Right atrium auricular region (tissue), 2 donors: Measurements from ENCODE around the gene ZFAND5. TPM values are rescaled to one million over a fixed set of nuclear protein-coding genes. Genes with fewer than 3 reads are reported as not detected.

Experiments used
- DNase-seq: peaks from one replicate; pipeline ENCODE4 v3.0.0-alpha.2; 2019; ENCODE audit warnings: low spot score
- H3K27ac ChIP-seq, 2 donors: fragments of 200-600 bp; sonication (generic); 1 replicate in 1 of 2; 2 replicates in 1 of 2; pipeline ENCODE4 v1.5.1; 2016 to 2019
- H3K27me3 ChIP-seq, 2 donors: fragments of 200-600 bp; sonication (generic); one replicate each; pipeline versions ENCODE4 v1.5.1 to v1.6.0; 2017 to 2019
- H3K36me3 ChIP-seq: fragments of 200-600 bp; sonication (generic); one replicate; pipeline ENCODE4 v1.5.1; 2016
- H3K4me1 ChIP-seq, 2 donors: fragments of 200-600 bp; sonication (generic); one replicate each; pipeline versions ENCODE4 v1.5.1 to v1.6.0; 2017 to 2019
- H3K4me3 ChIP-seq, 2 donors: fragments of 200-600 bp; sonication (generic); 1 replicate in 1 of 2; 2 replicates in 1 of 2; pipeline ENCODE4 v1.5.1; 2017 to 2019; ENCODE audit warnings: mild to moderate bottlenecking in 1 of 2, moderate library complexity in 1 of 2
- H3K9me3 ChIP-seq, 2 donors: fragments of 200-600 bp; sonication (generic); one replicate each; pipeline ENCODE4 v1.5.1; 2019
- CTCF ChIP-seq, 2 donors: fragments of 200-600 bp; sonication (generic); IDR thresholded peaks; one replicate each; pipeline ENCODE4 v1.5.1; 2019; ENCODE audit warnings: antibody characterized with exemption in 2 of 2
- total RNA-seq, 2 donors: library from RNA; depleted of rRNA; stranded (reverse); fragments of >200 nt; gene quantifications; one replicate each; pipeline ENCODE4 v1.1.0, GENCODE V29; 2016

Gene ZFAND5, protein sequence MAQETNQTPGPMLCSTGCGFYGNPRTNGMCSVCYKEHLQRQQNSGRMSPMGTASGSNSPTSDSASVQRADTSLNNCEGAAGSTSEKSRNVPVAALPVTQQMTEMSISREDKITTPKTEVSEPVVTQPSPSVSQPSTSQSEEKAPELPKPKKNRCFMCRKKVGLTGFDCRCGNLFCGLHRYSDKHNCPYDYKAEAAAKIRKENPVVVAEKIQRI
- total RNA-seq: 100 to 1,000 TPM; 113 to 134 TPM

GRCh38 chr9:72364679-72365524 lies at the start of gene ZFAND5:
Gene ZFAND5 (minus strand): TSS chr9:72365208. CDS start chr9:72360778, 4,430 bp downstream.
- peaks cover 0 to 22% of the 10 kb centered on the region in 2 donors for H3K4me1 ChIP-seq
- DNase-seq: peak; percentile 98
- peak within 1 kb of the TSS; percentile 84 to 94 for H3K4me3 ChIP-seq
- H3K36me3 ChIP-seq: peaks cover 21% of the 10 kb centered on the region
- H3K27me3 ChIP-seq: no peaks in the 10 kb centered on the region
- H3K27ac ChIP-seq: peak within 1 kb of the TSS; percentile 99 to 100
- no peak for TF ChIP-seq CTCF (IDR thresholded peaks at IDR 0.05)
- H3K9me3 ChIP-seq: no peaks in the 10 kb centered on the region

DNA sequence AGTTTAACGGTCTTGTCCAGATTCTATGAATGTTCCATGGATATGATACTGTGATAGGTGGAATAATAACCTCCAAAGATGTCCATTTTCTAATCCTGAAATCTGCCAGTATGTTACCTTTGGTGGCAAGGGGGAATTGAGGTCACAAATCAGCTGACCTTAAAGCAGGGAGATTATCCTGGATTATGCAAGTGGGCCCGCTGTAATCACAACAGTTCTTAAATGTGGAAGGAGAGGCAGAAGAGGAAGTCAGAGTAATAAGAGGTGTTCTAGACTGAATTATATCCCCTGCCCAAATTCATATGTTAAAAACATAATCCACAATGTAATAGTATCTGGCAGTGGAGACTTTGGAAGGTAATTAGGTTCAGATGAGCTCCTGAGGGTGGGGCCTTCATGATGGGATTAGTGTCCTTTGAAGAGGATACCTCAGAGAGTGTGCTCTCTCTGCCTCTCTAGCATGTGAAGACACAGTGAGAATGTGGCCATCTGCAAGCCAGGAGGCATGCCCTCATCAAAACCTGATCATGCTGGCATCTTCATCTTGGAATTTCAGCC lies 47.6 kb upstream of the ZFAND5 start:
- Histone ChIP-seq H3K9me3 (no peaks in the 10 kb centered on the region), H3K4me1 (no peaks in the 10 kb centered on the region), H3K4me3 (no peak overlapping the region), H3K36me3 (no peaks in the 10 kb centered on the region), H3K27me3 (no peaks in the 10 kb centered on the region), H3K27ac (no peak overlapping the region)
- DNase-seq: no peak
- no peak for TF ChIP-seq CTCF (IDR thresholded peaks at IDR 0.05)

- H3K27ac ChIP-seq: no peak overlapping the region
- no peaks in the 10 kb centered on the region for H3K9me3 ChIP-seq
- no peak for TF ChIP-seq CTCF (IDR thresholded peaks at IDR 0.05)
- no peaks in the 10 kb centered on the region for H3K27me3 ChIP-seq
- no peaks in the 10 kb centered on the region for H3K36me3 ChIP-seq
- H3K4me3 ChIP-seq: no peak overlapping the region
- DNase-seq: no peak
- H3K4me1 ChIP-seq: no peaks in the 10 kb centered on the region
These were observed 45.2 kb upstream of the ZFAND5 start for GRCh38 chr9:72410214-72410613.

- TF ChIP-seq CTCF (IDR thresholded peaks at IDR 0.05): no peak
- Histone ChIP-seq H3K4me3 (no peak overlapping the region), H3K27me3 (no peaks in the 10 kb centered on the region), H3K4me1 (no peaks in the 10 kb centered on the region), H3K36me3 (no peaks in the 10 kb centered on the region), H3K27ac (no peak overlapping the region), H3K9me3 (no peaks in the 10 kb centered on the region)
- DNase-seq: no peak
These were observed 42.1 kb upstream of the ZFAND5 start for GRCh38 chr9:72407114-72407513.

DNA sequence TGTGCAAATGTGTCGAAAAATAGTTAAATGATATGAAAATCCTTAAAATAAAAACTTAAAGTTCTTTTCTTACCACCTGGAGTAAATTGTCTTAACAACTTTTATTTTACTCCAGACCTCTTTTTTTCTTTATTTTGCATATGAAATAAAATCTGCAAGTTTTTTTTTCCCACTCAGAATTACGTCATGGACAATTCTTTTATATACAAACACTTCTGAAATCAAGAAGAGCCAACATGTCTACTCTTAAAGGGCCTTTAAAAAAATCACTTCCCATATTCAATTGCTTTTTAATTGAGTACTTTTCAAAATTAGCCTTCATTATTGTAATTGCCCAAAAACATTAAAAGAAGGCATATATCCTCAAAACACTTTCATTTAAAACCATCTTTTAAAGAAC lies 37.7 kb upstream of the ZFAND5 start:
- H3K27ac ChIP-seq: no peak overlapping the region
- H3K4me3 ChIP-seq: no peak overlapping the region
- TF ChIP-seq CTCF (IDR thresholded peaks at IDR 0.05): no peak
- H3K4me1 ChIP-seq: no peaks in the 10 kb centered on the region
- no peaks in the 10 kb centered on the region for H3K9me3 ChIP-seq
- DNase-seq: no peak
- no peaks in the 10 kb centered on the region for H3K36me3 ChIP-seq
- no peaks in the 10 kb centered on the region for H3K27me3 ChIP-seq
